AG09309 (cell line): Measurements from ENCODE around the gene SERPINA6.

Experiments
- DNase-seq: peaks from one replicate; pipeline ENCODE4 v3.0.0-alpha.2; 2010; ENCODE audit warnings: low read depth
- H3K4me3 ChIP-seq: 2 replicates; pipeline ENCODE4 v1.5.1; 2011; ENCODE audit warnings: mild to moderate bottlenecking, low read depth, low read length, moderate library complexity; ENCODE audit not compliant: control insufficient read depth
- CTCF ChIP-seq: IDR thresholded peaks from 2 replicates; pipeline ENCODE4 v1.5.1; 2011; ENCODE audit warnings: mild to moderate bottlenecking, low read depth, low read length, inconsistent platforms; ENCODE audit not compliant: insufficient read depth, control insufficient read depth; ENCODE audit errors: missing control alignments

The SERPINA6 gene

GRCh38 chr14:94292872-94293577, 30.1 kb downstream of the SERPINA6 start, which contains the start of gene SERPINA10:
Gene SERPINA10 (minus strand): TSS chr14:94293268. CDS start chr14:94290593, 2,675 bp downstream.
- no peak for TF ChIP-seq CTCF
- DNase-seq: no peak
- no peak within 1 kb of the TSS for H3K4me3 ChIP-seq

GRCh38 chr14:94292526-94292871, 30.6 kb downstream of the SERPINA6 start:
- H3K4me3 ChIP-seq: no peak overlapping the region
- no peak for DNase-seq
- no peak for TF ChIP-seq CTCF

GRCh38 chr14:94291906-94292525, 31.1 kb downstream of the SERPINA6 start:
- H3K4me3 ChIP-seq: no peak overlapping the region
- TF ChIP-seq CTCF: no peak
- no peak for DNase-seq

GRCh38 chr14:94291159-94291905, 31.8 kb downstream of the SERPINA6 start:
- H3K4me3 ChIP-seq: no peak overlapping the region
- no peak for TF ChIP-seq CTCF
- DNase-seq: no peak

- TF ChIP-seq CTCF: no peak
- no peak for DNase-seq
- H3K4me3 ChIP-seq: no peak overlapping the region
Observed at GRCh38 chr14:94290197-94290596, 32.9 kb downstream of the SERPINA6 start.

GRCh38 chr14:94288610-94289465, 34.3 kb downstream of the SERPINA6 start:
- H3K4me3 ChIP-seq: no peak overlapping the region
- DNase-seq: no peak
- TF ChIP-seq CTCF: no peak
